ENCODE measurements around the gene DPF3.

Gene DPF3

DNA sequence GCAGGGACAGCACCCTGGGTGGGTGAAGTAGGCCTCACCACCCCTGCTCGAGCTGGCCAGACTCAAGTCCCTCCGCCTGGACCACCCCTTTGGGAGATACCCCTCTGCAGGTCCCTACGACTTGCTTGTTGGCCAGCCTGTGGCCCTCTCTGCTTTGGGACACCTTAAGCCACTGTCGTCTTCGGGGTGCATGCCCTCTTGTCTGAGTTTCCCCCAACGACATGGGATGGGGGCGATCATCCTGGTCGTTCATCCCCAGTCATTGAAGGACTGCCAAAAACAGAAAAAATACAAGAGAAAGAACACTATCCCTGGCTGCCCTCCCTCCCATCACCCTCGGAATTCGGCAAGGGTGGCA lies 151.1 kb downstream of the DPF3 start:
- DNase-seq (ENCODE audit: low read depth in 3 of 3), result no peak

DNA sequence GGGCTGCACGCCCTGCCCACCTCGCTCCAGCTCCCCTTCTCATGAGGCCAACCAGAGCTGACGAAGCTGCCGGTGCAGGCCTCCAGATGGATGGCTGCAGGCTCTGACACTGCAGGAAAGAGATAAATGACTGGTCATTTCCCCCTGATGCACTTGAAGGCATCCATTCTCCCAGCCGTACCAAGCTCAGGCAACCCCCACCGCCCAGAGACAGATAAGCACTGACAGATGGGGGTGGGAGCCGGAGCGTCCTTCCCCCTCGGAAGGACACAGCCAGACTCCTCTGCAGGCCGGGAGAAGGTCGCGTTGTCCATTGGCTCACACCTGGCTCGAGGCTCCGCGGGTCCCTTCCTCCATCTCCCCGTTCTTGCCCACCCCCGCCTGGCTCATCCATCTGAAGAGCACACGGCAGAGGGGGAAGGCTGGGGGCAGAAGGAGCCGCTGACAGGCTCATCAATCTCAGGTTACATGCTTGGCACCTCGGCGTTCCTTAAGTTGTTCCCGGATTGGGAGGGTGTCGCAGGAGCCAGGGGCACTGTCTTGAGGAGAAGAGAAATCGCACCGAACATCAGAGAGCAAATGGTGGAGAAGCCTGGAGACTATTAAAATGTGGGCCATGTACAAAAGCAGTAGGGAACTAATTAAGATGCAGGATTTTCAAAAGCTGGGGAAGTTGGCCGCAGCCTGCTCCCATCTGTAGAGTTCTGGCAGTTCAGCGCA lies 151.6 kb downstream of the DPF3 start:
- DNase-seq (ENCODE audit: low read depth in 3 of 3), result no peak

DNA sequence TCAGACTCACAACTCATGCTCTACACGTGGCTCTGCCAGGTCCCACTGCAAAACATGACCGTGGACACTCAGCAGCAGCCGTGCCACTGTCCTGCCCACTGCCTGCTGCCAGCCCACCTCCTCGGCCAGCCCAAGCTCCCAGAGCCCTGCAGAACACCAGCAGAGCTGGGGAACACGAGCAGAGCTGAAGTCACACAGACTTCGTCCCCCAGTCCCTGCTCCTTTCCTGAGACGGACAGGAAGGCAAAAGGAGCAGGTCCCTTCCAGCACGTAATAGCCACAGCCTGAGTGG lies 152.1 kb downstream of the DPF3 start:
- DNase-seq (ENCODE audit: low read depth in 3 of 3), result no peak

DNA sequence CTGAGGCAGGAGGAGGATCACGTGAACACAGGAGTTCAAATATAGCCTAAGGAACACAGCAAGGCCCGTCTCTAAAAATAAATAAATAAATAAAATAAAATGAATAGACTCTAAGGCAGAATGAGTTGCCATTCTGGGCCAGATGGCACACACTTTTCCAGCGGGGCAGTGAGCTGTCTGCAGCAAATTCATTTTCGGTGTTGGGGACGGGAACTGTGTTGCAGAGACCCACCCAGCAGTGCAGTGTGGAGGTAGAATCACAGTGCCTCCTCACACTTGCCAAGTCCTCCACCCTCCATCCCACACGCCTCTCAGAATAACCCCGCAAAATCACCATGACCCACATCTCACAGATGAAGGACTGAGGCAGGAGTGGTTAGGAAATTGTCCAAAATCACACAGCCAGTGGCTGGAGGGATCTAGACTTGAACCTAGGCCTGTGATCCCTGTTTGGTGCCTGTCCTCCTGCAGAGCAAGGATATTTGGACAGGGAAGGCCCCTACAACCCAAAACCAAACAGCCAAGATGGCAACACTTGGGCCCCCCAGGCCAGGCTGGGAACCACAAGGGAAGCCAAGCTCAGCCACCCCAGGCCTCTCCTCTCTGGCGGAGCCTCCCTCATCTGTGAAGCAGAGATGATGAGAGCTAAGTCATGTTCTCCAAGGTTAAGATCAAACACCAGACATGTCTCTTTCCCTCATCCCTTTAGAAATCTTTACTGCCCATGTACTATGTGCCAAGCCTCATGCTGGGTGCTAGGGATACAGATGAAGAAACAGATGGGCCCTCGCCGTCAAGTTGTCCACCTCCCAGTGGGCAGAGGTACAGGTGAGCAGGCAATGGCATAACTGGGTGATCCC lies 152.7 kb downstream of the DPF3 start:
- DNase-seq (ENCODE audit: low read depth in 3 of 3), result no peak

DNA sequence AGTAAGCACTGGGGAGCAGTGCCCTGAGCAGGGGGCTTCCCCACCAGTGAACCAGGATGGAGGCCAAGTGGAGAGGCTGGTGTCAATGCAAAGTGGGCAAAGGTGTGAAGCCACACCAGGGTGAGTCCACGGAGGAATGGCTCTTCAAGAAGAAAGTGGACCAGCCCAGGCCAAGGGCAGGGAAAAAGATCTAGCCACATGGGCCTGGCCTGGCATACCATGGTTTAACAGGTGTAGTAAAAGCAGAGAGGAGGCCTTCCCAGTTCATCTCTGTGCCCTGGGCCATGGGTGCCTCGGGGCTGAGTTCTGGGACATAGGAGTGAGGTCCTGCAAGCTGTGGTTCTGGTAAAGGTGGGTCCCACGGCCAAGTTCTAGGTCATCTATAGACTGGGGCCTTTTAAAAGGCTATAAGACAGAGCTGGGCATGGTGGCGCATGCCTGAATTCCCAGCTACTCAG lies 153.4 kb downstream of the DPF3 start:
- DNase-seq (ENCODE audit: low read depth in 3 of 3), result no peak

DNA sequence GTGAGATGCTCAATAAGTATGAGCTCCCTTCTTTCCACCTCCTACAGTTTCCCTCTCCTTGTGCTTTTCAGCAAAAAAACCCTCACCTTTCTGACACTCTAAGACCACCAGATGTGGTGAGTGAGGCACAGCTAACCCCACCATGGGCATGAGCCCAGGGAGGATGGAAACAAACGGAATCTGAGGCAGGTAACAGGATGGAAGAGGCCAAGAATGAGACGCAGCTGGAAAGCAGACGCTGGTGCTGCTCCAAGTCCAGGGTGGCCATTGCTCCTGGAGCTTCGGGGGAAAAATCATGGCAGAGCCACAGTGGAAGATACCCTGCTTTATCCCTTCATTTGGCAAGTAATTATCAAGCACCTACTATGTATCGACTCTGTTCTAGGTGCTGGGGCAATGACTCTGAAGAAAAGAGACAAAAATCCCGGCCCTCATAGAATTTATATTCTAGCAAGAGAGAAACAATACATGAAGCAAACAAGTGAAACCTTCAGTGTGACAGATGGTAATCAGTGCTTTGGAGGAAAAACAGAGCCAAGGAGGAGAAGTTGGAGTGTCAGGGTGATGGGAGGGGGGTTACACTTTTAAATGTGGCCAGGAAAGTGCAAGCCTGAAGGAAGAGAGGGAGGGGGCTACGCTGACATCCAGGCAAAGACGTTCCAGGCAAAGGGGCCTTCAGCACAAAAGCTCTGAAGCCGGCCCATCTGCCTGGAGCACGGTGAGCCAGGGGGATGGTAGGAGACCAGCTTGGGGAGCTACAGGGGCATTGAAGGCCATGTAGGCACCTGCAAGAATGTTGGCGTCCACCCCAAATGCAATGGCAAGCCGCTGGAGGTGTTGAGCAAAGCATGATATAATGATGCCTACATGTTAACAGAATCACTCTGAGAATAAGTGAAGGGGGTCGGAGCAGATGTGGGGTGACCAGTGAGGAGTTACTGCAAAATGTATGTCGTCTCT lies 154.2 kb downstream of the DPF3 start:
- DNase-seq (ENCODE audit: low read depth in 3 of 3), result no peak

DNA sequence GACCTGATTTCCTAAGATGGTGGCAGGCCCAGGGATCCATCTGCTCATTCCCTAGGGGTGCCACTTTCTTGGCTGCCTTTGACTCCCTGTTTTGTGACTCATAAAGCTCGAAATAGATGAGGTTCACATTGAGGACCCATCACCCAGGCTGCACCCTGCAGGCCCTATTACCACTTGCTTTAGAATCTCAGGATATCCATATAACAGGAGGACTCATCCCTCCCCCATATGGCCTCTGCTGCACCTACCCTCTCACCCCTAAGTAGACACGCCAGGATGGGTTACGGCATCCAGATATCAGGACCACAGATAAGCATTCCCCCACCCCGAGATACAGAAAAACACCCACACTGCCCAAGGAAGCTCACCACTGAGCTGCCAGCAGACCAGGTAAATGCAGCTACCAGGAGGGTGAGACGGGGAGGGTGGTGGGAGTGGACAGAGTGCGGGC lies 155.7 kb downstream of the DPF3 start:
- DNase-seq (ENCODE audit: low read depth in 3 of 3), result no peak

DNA sequence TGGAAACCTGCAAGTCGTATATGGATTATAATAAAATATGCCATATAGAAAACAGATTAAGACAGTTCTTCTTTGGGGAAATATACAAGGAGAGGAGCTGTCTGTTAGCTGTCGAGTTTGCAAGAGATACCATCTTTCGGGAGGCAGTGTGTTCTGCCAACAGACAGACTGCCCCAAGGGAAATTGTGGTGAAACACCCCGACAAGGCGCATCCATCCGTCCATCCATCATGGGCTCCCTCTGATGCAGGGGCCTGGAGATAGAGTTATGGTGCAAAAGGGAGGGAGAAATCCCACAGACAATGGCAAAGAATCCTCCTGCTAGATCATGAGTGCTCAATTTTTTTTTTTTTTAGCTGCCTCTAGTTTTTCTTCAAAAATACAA lies 156.3 kb downstream of the DPF3 start:
- no peak for DNase-seq (ENCODE audit: low read depth in 3 of 3)

DNA sequence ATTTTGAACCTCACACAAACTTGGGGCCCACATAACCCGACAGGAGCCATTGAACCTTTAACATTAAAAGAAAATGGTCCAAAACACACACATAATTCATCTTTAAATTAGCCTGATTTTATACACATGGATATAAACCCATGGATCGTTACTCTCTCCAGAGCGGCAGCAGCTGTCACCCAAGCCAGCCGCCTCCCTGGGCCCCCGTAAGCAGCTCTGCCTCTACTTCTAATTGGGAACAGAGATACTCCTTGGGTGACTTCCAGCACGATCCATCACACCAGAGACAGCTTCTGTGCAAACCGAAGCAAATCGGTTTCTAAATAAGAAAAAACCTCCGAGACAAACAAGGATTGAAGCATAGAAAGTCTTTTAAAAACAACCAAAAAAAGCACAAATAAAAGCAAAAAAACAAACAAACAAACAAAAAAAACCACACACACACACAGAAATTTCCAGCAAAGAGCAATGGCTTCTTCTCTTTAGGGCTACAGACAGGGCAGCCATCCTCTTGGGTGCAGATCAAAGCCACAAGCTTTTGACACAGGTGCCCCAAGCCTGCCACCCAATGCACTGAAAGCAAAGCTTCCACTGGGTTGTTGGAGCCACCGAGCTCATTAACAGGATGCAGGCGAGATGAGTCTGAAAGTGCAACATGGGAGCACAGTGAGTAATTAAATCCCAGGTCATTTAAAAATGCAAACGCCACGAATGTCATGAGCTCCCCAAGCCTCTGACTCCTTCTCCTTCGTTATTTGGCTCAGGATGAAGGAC lies 156.9 kb downstream of the DPF3 start:
- no peak for DNase-seq (ENCODE audit: low read depth in 3 of 3)

DNA sequence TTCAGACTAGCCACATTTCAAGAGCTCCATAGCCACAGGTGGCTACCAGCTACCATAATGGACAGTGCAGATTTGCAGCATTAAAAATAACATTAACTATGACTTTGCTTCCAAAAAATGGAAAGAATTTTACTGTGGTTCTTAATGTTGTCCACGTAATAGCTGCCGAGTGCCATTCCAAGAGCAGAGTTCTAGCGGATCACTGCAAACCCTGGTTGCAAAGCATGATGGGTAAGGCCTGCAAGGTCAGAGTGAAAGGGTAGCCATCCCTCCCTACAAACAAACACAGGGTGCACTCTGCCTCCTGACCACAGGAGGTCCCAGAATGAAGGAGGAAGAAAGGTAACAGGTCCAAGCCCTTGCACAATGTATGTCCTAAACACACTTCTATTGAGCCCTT lies 157.6 kb downstream of the DPF3 start:
- no peak for DNase-seq (ENCODE audit: low read depth in 3 of 3)

DNA sequence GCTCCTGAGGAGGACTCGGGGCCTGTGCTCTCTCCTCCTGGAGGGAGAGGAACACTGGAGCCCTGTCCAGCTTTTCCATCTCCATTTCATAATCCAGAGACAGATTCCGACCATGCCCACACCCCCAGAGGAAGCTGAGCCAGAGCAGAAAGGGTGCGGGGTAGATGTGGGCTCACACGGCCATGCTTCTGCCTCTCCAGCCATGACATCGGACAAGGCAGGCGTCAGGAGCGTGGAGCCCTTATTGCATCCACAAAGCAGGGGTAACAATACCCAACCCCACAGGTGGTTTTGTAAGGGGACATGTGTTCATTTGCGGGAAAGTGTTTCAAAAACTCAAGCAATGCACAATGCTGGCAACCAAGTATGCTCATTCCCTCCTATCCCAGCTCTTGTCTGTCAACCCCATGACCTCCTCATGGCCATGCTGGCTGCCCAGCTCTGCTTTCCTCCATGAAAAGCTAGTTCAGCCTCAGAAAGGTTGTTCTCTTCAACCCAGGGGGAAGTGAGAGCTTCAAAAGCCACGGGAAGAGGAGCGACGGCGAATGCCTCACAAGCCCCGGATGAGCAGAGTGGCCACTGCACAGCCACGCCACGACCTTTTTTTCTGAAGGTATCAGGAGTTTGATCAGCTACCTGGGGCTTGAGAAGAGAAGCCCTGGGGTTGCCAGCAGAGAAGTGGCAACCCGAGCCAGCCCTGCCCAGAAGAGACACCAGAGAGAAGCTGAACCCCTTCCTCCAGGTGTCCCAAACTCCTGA lies 161.7 kb downstream of the DPF3 start:
- no peak for DNase-seq (ENCODE audit: low read depth in 3 of 3)

DNA sequence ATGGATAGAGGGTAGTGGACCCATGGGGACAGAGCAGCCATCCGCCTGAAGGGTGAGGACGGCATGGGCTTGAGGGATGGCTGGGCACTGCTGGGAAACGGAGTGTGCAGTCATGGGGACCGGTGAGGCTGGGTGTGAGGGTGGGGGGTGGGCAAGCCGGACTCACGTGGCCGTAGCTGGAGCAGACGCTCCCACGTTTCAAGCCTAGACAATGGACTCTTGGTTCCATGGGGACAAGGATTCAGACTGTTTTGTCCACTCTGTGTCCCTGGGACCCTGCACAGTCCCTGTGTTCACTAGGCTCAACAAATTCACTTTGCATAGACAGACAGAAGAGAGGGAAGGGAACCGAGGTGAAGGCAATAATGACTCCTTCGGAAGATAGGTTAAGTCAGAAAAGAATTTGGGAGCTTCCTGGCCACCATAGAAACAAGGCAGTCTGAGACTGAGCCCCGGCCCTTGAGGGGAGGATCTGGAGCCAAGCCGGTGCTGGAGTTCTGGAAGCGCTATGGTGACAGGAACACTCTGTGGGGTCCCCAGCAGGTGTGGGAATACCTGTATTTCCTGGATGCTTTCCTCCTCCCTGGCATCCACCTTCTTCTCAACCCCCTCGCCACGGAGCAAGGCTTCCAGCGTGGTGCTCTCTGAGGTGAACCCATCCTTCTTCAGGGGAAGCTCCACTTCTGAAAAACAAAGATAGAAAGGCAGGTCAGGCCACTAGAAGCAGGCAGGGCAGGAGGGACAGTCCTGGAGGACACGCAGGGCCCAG lies 162.5 kb downstream of the DPF3 start:
- no peak for DNase-seq (ENCODE audit: low read depth in 3 of 3)

DNA sequence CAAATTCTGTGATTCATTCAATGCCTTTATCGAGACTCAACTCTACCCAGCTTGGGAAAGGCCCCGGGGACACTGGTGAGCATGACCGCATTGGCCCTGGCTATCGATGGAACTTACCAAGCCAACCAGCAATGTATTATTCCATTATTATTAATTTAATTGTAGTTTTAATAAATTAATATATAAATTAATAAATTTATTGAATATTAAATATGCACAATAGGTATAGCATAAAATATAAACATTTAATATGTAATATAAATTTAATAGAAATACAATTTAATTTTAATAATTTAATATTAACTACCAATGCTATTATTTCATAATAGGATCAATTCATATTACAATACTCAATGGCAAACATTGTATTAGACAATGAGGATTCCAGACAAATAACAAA lies 163.4 kb downstream of the DPF3 start:
- DNase-seq (ENCODE audit: low read depth in 3 of 3), result no peak

DNA sequence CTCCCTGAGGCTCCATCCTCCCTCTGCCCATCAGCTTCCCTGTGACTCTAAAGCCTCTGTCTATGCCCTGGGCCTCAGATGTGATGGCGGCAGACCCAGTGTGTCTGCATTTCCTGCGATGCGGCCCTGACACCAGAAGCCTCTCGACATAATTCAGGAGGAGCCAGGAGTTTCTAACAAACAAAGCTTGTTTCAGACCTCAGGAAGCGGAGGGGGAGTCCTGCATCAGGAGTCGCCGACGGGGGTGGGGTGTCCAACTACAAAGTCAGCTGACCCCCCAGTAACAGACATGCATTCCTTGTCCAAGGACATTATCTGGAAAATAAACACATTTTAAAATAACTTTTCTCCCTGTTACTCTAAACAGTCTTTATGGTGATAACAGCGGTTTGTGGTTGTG lies 167.5 kb downstream of the DPF3 start:
- no peak for DNase-seq (ENCODE audit: low read depth in 3 of 3)

DNA sequence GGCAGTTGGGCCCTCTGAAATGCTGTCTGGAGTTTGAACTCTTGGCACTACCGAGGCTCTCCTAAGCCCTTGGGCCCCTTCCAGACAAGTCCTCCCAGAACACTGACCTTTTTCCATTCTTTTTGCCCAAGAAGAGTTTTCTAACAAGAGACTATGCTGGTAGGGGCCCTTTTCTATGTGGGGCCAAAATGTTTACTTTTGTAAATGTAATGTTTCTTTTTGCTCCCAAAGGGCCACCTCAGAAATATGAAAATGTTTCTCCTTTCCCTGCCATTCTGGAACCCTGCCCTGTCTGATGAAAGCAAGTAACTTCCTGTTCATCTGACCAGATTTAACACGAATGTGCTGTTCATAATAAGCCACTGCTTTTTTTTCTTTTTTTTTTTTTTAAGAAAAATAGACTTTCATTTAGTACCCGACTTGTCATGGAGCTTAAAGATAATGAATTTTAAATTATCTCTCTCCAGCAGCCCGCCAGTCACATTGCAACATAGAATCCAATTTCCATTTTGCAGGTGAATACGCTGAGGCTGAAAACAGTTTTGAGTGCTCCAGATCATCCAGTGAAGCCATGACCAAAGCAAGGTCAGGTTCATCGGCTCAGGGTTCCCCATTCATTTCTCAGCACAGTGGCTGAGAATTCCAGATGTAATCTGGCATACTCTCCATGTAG lies 169.9 kb downstream of the DPF3 start:
- no peak for DNase-seq (ENCODE audit: low read depth in 3 of 3)

DNA sequence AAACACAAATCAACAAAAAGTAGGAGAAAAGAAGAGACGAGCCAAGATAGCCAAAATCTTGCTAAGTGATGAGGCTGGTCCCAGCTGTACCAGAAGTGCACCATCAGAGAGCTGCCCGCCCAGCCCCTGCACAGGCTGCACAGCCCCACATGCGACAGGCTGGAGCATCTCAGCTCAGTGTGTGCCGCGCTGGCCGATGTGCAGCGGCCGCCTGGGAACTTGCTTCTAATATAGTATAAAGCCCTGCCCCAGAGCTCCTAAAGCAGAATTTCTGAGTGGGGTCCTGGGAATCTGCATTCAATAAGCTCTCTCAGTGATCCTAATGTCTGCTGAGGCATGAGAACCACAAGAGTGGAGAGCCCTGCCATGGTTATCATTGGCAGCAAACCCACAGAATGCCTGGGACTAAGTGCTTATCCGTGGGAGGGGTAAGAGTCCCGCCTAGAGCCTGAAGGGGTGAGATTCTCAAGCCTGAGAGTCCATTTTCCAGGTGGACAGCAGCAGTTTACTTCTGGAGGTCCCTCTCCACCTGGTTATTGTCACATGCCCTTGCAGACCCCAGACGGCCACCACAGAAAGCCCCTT lies 171.6 kb downstream of the DPF3 start:
- DNase-seq (ENCODE audit: low read depth in 3 of 3), result no peak

DNA sequence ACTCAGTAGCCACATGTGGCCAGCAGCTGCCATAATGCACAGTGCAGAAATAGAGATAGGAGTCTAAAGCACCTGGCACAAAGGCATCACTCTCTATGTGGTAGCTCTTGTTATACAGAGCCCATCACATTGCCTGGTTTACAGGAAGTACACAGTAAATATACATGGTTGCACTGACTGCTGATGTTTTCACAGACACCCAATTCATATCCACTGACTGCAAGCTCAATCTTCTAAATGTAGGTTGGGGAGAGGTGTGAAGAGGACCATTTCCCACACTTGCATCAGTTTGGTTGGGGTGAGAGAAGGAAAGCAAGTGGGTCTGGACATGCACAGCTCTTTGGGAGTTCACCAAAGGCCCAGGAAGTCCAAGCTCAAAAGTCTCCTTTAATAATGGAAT lies 172.8 kb downstream of the DPF3 start:
- no peak for DNase-seq (ENCODE audit: low read depth in 3 of 3)

DNA sequence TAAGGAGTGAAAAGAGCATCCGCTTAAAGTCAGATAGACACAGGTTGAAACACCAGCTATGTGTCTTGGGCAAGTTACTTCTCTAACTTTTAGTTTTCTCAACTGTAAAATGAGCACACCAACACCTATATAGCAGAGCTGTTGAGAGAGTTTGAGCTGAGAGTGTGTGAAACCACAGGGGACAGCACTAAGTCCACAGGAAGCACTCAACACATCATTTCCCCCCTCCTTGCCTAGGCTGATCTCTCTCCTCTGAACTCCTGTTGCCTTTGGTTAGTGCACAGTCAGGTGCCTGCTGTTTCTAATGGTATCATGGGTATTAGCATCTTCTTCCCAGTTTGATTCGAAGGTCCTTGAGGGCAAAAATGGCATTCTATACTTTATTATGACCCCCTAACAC lies 176.7 kb downstream of the DPF3 start:
- no peak for DNase-seq (ENCODE audit: low read depth in 3 of 3)

DNA sequence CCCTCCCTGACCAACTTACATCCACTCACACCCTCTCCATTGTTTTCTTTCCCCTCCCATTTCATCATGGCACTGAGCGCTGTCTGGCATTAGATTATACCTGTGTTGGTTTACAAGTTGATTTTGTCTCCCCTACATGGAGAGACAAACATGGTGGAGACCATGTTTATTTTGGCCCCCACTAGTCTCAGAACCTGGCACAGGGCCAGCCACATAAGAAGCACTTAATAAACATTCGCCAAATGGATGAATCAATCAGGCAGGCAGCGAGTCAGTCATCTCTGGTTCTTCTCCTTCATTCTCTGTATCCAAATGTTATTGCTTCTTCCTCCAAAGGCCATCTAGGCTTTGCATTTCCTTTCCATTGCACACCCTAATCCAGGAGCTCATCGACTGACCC lies 177.4 kb downstream of the DPF3 start:
- no peak for DNase-seq (ENCODE audit: low read depth in 3 of 3)
